ENCODE measurements around the gene KIF27. TPM values are rescaled to one million over a fixed set of nuclear protein-coding genes. Genes with fewer than 3 reads are reported as not detected.
"Not testable (repeated sequence)": the region's sequence is repeated elsewhere in the genome, so short reads cannot be mapped to it uniquely, and the experiment has no call there.

The KIF27 gene
- total and polyA plus RNA-seq, 2 donors (not counting 1 experiment from before 2014, with no cell fraction given): 1.00 to 4.8 TPM

GRCh38 chr9:83956086-83956435 is 34.8 kb upstream of the KIF27 start:
- H3K4me2 ChIP-seq (ENCODE audit: extremely low read depth, insufficient read depth, low read length): peak overlapping the region; percentile 90
- no peaks in the 10 kb centered on the region for H3K9me3 ChIP-seq (ENCODE audit: control insufficient read depth, insufficient read depth, low read depth, low read length)
- no peak for DNase-seq (ENCODE audit: low read depth in 2 of 2)
- peaks cover 7% of the 10 kb centered on the region for H3K4me1 ChIP-seq (ENCODE audit: control insufficient read depth, extremely low read depth, insufficient read depth, low read length)
- H4K20me1 ChIP-seq (ENCODE audit: control insufficient read depth, extremely low read depth, insufficient read depth, low read length): no peaks in the 10 kb centered on the region
- H3K79me2 ChIP-seq (ENCODE audit: control insufficient read depth, insufficient read depth, low read length): no peaks in the 10 kb centered on the region
- H3K9ac ChIP-seq (ENCODE audit: insufficient read depth, low read length): peak overlapping the region; percentile 77
- H3K36me3 ChIP-seq (ENCODE audit: control insufficient read depth, insufficient read depth, low read length): no peaks in the 10 kb centered on the region
- no peaks in the 10 kb centered on the region for H3K27me3 ChIP-seq (ENCODE audit: control insufficient read depth, insufficient read depth, low read length)
- TF ChIP-seq CTCF (conservative IDR thresholded peaks at IDR 0.05 in 1 of 2, IDR thresholded peaks at IDR 0.05 in 1 of 2; ENCODE audit: low read depth in 1 of 2, low read length in 2 of 2) (no peak), EZH2 (IDR thresholded peaks at IDR 0.05; ENCODE audit: low read length, missing control alignments) (no peak)
- peak overlapping the region; percentile 59 to 70 (median 63) for H3K4me3 ChIP-seq (replicated peaks in 1 of 4; ENCODE audit: control extremely low read depth in 1 of 4, insufficient read depth in 1 of 4, low read depth in 3 of 4, low read length in 4 of 4)
- peak overlapping the region; percentile 86 for H3K27ac ChIP-seq (ENCODE audit: insufficient read depth, low read length)
- peak overlapping the region; percentile 97 for H2AFZ ChIP-seq (ENCODE audit: low read length)

DNA sequence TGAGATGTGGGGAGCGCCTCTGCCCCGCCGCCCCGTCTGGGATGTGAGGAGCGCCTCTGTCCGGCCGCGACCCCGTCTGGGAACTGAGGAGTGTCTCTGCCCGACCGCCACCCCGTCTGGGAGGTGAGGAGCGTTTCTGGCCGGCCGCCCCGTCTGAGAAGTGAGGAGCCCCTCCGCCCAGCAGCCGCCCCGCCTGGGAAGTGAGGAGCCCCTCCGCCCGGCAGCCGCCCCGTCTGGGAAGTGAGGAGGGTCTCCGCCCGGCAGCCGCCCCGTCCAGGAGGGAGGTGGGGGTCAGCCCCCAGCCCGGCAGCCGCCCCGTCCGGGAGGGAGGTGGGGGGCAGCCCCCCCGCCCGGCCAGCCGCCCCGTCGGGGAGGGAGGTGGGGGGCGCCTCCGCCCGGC is 26.9 kb upstream of the KIF27 start:
- H3K9me3 ChIP-seq (ENCODE audit: control insufficient read depth, insufficient read depth, low read depth, low read length); H3K36me3 ChIP-seq (ENCODE audit: control insufficient read depth, insufficient read depth, low read length); H3K4me3 ChIP-seq (replicated peaks in 1 of 4; ENCODE audit: control extremely low read depth in 1 of 4, insufficient read depth in 1 of 4, low read depth in 3 of 4, low read length in 4 of 4); H2AFZ ChIP-seq (ENCODE audit: low read length); H3K4me1 ChIP-seq (ENCODE audit: control insufficient read depth, extremely low read depth, insufficient read depth, low read length); H3K79me2 ChIP-seq (ENCODE audit: control insufficient read depth, insufficient read depth, low read length); H3K27me3 ChIP-seq (ENCODE audit: control insufficient read depth, insufficient read depth, low read length); H3K27ac ChIP-seq (ENCODE audit: insufficient read depth, low read length); DNase-seq (ENCODE audit: low read depth in 2 of 2); H4K20me1 ChIP-seq (ENCODE audit: control insufficient read depth, extremely low read depth, insufficient read depth, low read length); H3K9ac ChIP-seq (ENCODE audit: insufficient read depth, low read length); H3K4me2 ChIP-seq (ENCODE audit: extremely low read depth, insufficient read depth, low read length): not testable (repeated sequence)

DNA sequence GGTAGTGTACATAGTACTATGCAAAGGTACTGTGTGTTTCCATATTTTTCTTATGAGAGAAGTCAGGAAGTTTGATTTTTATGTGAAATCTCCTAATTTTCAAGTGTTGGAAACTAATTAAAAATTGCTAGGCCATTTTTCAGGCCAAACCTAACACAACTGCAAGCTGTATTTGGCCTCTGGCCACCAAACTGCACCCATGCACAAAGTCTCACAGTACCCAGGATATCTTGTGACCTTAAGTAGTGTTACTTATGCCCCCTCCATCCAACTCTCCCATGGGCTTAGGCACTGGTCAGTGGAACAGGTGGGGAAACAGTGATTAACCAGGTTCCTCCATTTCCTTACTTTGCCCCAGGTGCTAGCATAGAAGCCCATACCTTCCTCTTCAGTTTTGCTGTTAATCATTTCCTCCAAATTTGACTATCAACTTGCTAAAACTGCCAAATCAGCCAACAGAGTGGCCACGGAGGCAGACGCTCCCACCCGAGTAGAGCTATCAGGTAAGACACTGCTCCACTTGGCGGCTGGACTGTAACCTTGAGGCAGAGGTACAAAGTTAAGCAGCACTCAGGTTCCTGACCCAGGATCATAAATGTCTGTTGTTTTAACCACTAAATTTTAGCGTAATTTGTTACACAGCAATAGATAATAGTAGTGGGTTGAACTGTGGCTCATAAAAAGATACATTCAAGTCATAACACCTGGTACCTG is 19.5 kb upstream of the KIF27 start:
- Histone ChIP-seq H3K4me1 (ENCODE audit: control insufficient read depth, extremely low read depth, insufficient read depth, low read length) (no peaks in the 10 kb centered on the region), H2AFZ (ENCODE audit: low read length) (no peak overlapping the region), H3K9me3 (ENCODE audit: control insufficient read depth, insufficient read depth, low read depth, low read length) (no peaks in the 10 kb centered on the region), H3K4me3 (replicated peaks in 1 of 4; ENCODE audit: control extremely low read depth in 1 of 4, insufficient read depth in 1 of 4, low read depth in 3 of 4, low read length in 4 of 4) (no peak overlapping the region), H3K9ac (ENCODE audit: insufficient read depth, low read length) (no peak overlapping the region), H3K27me3 (ENCODE audit: control insufficient read depth, insufficient read depth, low read length) (no peaks in the 10 kb centered on the region), H3K4me2 (ENCODE audit: extremely low read depth, insufficient read depth, low read length) (no peak overlapping the region), H3K27ac (ENCODE audit: insufficient read depth, low read length) (no peak overlapping the region), H3K79me2 (ENCODE audit: control insufficient read depth, insufficient read depth, low read length) (no peaks in the 10 kb centered on the region), H4K20me1 (ENCODE audit: control insufficient read depth, extremely low read depth, insufficient read depth, low read length) (no peaks in the 10 kb centered on the region), H3K36me3 (ENCODE audit: control insufficient read depth, insufficient read depth, low read length) (no peaks in the 10 kb centered on the region)
- TF ChIP-seq CTCF (conservative IDR thresholded peaks at IDR 0.05 in 1 of 2, IDR thresholded peaks at IDR 0.05 in 1 of 2; ENCODE audit: low read depth in 1 of 2, low read length in 2 of 2): no peak
- no peak for TF ChIP-seq EZH2 (IDR thresholded peaks at IDR 0.05; ENCODE audit: low read length, missing control alignments)
- no peak for DNase-seq (ENCODE audit: low read depth in 2 of 2)
